A673 (cell line): ENCODE measurements around the gene QSOX2.

Experiments
- EZH2 ChIP-seq: fragments of 200-600 bp; sonication (generic); IDR thresholded peaks from 2 replicates; pipeline ENCODE4 v1.6.1; 2017; ENCODE audit warnings: borderline replicate concordance, low read depth, mild to moderate bottlenecking, mixed read lengths, antibody characterized with exemption, low read length; ENCODE audit not compliant: poor library complexity, severe bottlenecking
- TF ChIP-seq, protein P1 (sequence below): fragments of 300-800, 200-600 bp; sonication (generic); conservative IDR thresholded peaks from 2 replicates; pipeline ENCODE4 v1.5.1; 2017; ENCODE audit warnings: low read depth, mild to moderate bottlenecking, antibody characterized with exemption, low read length, moderate library complexity, mixed read lengths

DNA sequence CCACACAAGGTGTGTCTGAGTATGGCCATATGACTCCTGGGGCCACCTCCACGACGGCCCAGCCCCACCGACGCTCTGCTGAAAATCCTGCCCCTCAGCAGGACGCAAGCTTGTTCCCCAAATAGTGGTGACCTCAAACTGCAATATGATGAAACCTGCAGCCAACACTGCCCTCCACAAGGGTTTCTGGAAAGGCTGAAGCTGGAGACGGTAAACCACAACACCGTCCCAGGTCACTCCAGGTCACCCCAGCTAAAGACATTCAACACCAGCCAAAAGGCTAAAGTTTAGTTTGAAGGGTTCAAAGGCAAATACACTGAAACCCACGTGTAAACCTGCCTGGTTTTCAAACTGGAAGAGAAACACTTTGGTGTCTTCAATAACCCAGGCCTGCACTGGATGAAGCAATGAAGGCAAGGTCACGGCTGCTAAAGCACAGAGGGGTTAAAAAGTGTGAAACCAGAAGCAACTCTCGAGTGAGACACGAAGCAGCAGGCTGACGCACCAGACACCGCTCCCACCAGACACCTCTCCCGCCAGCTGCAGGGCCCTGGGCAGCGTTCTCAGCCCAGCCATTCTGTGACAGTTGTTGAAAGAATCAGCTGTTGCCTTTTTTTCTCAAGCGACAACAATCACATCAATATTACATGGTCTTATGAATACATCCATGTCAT lies 38.9 kb downstream of the QSOX2 start:
- TF ChIP-seq, protein P1, sequence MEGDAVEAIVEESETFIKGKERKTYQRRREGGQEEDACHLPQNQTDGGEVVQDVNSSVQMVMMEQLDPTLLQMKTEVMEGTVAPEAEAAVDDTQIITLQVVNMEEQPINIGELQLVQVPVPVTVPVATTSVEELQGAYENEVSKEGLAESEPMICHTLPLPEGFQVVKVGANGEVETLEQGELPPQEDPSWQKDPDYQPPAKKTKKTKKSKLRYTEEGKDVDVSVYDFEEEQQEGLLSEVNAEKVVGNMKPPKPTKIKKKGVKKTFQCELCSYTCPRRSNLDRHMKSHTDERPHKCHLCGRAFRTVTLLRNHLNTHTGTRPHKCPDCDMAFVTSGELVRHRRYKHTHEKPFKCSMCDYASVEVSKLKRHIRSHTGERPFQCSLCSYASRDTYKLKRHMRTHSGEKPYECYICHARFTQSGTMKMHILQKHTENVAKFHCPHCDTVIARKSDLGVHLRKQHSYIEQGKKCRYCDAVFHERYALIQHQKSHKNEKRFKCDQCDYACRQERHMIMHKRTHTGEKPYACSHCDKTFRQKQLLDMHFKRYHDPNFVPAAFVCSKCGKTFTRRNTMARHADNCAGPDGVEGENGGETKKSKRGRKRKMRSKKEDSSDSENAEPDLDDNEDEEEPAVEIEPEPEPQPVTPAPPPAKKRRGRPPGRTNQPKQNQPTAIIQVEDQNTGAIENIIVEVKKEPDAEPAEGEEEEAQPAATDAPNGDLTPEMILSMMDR = no peak
- no peak for TF ChIP-seq EZH2
